Measurements from ENCODE around the gene DCLK1. TPM values are rescaled to one million over a fixed set of nuclear protein-coding genes. Genes with fewer than 3 reads are reported as not detected.

DCLK1 gene
- total RNA-seq, 2 donors from 2014 or later: 2.6 to 8.6 TPM

GRCh38 chr13:36157480-36157879 lies 26.3 kb upstream of the DCLK1 start:
- Histone ChIP-seq H3K4me3 (no peak overlapping the region), H3K36me3 (replicated peaks in 1 of 2; ENCODE audit: insufficient read depth in 1 of 2, low read depth in 2 of 2) (no peaks in the 10 kb centered on the region), H3K9me3 (no peaks in the 10 kb centered on the region), H3K4me1 (peaks cover 8% of the 10 kb centered on the region), H3K27me3 (no peaks in the 10 kb centered on the region), H3K27ac (no peak overlapping the region)
- intact Hi-C loops (cut with DNase I): no loop called here
- DNase-seq (no peak), ATAC-seq (no peak)
- WGBS, 2 donors: 27 to 29% methylated on average over 1 of the region's 1 CpG
- TF ChIP-seq, protein P1, sequence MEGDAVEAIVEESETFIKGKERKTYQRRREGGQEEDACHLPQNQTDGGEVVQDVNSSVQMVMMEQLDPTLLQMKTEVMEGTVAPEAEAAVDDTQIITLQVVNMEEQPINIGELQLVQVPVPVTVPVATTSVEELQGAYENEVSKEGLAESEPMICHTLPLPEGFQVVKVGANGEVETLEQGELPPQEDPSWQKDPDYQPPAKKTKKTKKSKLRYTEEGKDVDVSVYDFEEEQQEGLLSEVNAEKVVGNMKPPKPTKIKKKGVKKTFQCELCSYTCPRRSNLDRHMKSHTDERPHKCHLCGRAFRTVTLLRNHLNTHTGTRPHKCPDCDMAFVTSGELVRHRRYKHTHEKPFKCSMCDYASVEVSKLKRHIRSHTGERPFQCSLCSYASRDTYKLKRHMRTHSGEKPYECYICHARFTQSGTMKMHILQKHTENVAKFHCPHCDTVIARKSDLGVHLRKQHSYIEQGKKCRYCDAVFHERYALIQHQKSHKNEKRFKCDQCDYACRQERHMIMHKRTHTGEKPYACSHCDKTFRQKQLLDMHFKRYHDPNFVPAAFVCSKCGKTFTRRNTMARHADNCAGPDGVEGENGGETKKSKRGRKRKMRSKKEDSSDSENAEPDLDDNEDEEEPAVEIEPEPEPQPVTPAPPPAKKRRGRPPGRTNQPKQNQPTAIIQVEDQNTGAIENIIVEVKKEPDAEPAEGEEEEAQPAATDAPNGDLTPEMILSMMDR (IDR thresholded peaks at IDR 0.05): no peak
- no peak for TF ChIP-seq POLR2A (IDR thresholded peaks at IDR 0.05)

GRCh38 chr13:36154567-36155291 lies 23.5 kb upstream of the DCLK1 start:
- H3K9me3 ChIP-seq: no peaks in the 10 kb centered on the region
- no peak overlapping the region for H3K4me3 ChIP-seq
- H3K27me3 ChIP-seq: no peaks in the 10 kb centered on the region
- ATAC-seq (no peak), DNase-seq (no peak)
- H3K36me3 ChIP-seq (replicated peaks in 1 of 2; ENCODE audit: insufficient read depth in 1 of 2, low read depth in 2 of 2): no peaks in the 10 kb centered on the region
- TF ChIP-seq, protein P1 (IDR thresholded peaks at IDR 0.05): no peak
- no peak for TF ChIP-seq POLR2A (IDR thresholded peaks at IDR 0.05)
- H3K4me1 ChIP-seq: peaks cover 8% of the 10 kb centered on the region
- H3K27ac ChIP-seq: no peak overlapping the region
- intact Hi-C loops (cut with DNase I): no loop called here
- 31 to 44% methylated on average over 13 to 35 of the region's 35 CpGs for WGBS, 2 donors

DNA sequence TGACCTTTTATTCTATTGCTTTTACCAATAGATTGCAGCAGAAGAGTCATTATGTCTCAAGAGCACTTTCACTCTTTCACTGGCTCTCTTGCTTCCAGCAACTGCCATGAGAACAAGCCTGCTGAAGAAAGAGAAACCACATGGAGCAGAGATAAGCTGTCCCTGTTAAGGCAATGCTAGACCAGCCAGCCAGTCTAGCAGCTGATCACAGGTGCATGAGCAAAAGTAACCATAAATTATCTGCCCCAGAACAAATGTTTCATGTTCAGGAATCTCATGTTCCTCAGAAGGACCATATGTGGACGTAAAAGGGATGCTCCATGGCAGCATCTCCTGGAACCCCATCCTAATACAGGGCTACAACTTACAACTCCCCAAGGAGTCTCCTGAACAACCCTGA lies 20.4 kb upstream of the DCLK1 start:
- TF ChIP-seq, protein P1 (IDR thresholded peaks at IDR 0.05): no peak
- TF ChIP-seq POLR2A (IDR thresholded peaks at IDR 0.05): no peak
- no peaks in the 10 kb centered on the region for H3K4me1 ChIP-seq
- ATAC-seq: no peak
- H3K36me3 ChIP-seq (replicated peaks in 1 of 2; ENCODE audit: insufficient read depth in 1 of 2, low read depth in 2 of 2): no peaks in the 10 kb centered on the region
- H3K27me3 ChIP-seq: no peaks in the 10 kb centered on the region
- WGBS, 2 donors: 80 to 100% methylated on average over 1 of the region's 1 CpG
- no peak overlapping the region for H3K27ac ChIP-seq
- no peak for DNase-seq
- H3K4me3 ChIP-seq: no peak overlapping the region
- intact Hi-C loops (cut with DNase I): no loop called here
- H3K9me3 ChIP-seq: no peaks in the 10 kb centered on the region

DNA sequence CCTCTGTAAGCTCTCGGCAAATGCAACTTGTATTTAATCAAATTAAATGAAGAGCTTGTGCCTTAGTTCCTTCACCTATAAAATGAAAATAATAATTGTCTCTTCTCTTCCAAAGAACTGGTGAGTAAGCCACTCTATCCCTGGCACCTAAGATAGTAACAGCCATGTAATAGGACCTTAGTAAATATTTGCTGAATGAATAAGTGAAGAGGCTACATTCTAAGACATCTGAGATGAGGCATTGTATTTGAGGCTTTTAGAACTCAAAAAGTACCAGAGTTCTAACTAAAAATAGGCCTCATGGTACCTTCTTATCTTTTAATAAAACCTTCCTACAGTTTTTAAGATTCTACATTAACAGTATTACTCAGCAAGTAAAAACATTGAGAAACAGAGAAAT lies 17.3 kb upstream of the DCLK1 start:
- 80 to 86% methylated on average over 1 of the region's 1 CpG for WGBS, 2 donors
- ATAC-seq (no peak), DNase-seq (no peak)
- Histone ChIP-seq H3K36me3 (replicated peaks in 1 of 2; ENCODE audit: insufficient read depth in 1 of 2, low read depth in 2 of 2) (no peaks in the 10 kb centered on the region), H3K27ac (no peak overlapping the region), H3K4me3 (no peak overlapping the region), H3K9me3 (no peaks in the 10 kb centered on the region), H3K4me1 (no peaks in the 10 kb centered on the region), H3K27me3 (no peaks in the 10 kb centered on the region)
- no peak for TF ChIP-seq POLR2A (IDR thresholded peaks at IDR 0.05)
- TF ChIP-seq, protein P1 (IDR thresholded peaks at IDR 0.05): no peak
- intact Hi-C loops (cut with DNase I): no loop called here

DNA sequence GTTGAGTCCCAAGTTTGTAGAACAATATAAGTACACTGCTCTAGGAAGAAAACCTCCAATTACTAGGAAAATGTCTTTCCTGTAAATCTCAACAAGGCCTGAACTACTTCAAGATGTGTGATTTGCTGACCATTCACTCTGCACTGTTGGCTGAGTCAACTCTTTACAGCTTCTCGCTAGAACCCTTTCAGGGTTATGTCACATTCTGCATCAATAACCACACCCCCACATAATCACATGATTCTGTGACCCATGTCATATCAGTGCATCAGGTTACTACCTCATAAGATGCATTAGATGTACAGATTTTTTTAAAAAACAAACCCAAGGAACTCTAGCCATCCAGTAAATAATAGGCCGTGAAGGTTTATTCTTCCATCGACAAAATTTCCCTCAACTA lies 16.1 kb upstream of the DCLK1 start:
- intact Hi-C loops (cut with DNase I): no loop called here
- DNase-seq: no peak
- 90 to 92% methylated on average over 3 of the region's 3 CpGs for WGBS, 2 donors

More for the DNA sequence above, 16.1 kb upstream of the DCLK1 start:
- Histone ChIP-seq H3K4me1 (no peaks in the 10 kb centered on the region), H3K27me3 (no peaks in the 10 kb centered on the region), H3K36me3 (replicated peaks in 1 of 2; ENCODE audit: insufficient read depth in 1 of 2, low read depth in 2 of 2) (no peaks in the 10 kb centered on the region), H3K27ac (no peak overlapping the region), H3K4me3 (no peak overlapping the region), H3K9me3 (no peaks in the 10 kb centered on the region)
- TF ChIP-seq, protein P1 (IDR thresholded peaks at IDR 0.05): no peak
- no peak for TF ChIP-seq POLR2A (IDR thresholded peaks at IDR 0.05)
- ATAC-seq: no peak

Data from body of pancreas (tissue), 4 donors.